ENCODE results near the gene KRTAP4-8. TPM values are rescaled to one million over a fixed set of nuclear protein-coding genes. Genes with fewer than 3 reads are reported as not detected.
"Not testable (repeated sequence)": the region's sequence is repeated elsewhere in the genome, so short reads cannot be mapped to it uniquely, and the experiment has no call there.

The KRTAP4-8 gene
- total RNA-seq, 1 donor from 2014 or later: not detected

GRCh38 chr17:41107941-41108450 lies 10.1 kb upstream of the KRTAP4-8 start:
- FAIRE-seq: no peak
- no peak overlapping the region for H3K4me3 ChIP-seq (ENCODE audit: low read depth, low read length)
- no peaks in the 10 kb centered on the region for H3K27me3 ChIP-seq (ENCODE audit: control insufficient read depth, insufficient read depth, low read length)
- H3K36me3 ChIP-seq (ENCODE audit: control insufficient read depth, insufficient read depth, low read length): no peaks in the 10 kb centered on the region
- peak; percentile 8 for DNase-seq (ENCODE audit: low read depth)
- no peak for TF ChIP-seq CTCF (IDR thresholded peaks at IDR 0.05; ENCODE audit: insufficient read depth, low read length, severe bottlenecking)

GRCh38 chr17:41105347-41105746 lies 7.4 kb upstream of the KRTAP4-8 start, which contains the start of gene KRTAP4-9:
KRTAP4-9 (plus strand) TSS chr17:41105389; CDS start chr17:41105389, 0 bp downstream.
- H3K4me3 ChIP-seq (ENCODE audit: low read depth, low read length); FAIRE-seq; DNase-seq (ENCODE audit: low read depth); H3K36me3 ChIP-seq (ENCODE audit: control insufficient read depth, insufficient read depth, low read length); H3K27me3 ChIP-seq (ENCODE audit: control insufficient read depth, insufficient read depth, low read length): not testable (repeated sequence)

- not testable (repeated sequence) for H3K27me3 ChIP-seq (ENCODE audit: control insufficient read depth, insufficient read depth, low read length); FAIRE-seq; H3K4me3 ChIP-seq (ENCODE audit: low read depth, low read length); H3K36me3 ChIP-seq (ENCODE audit: control insufficient read depth, insufficient read depth, low read length)
- DNase-seq (ENCODE audit: low read depth): peak; percentile 46
These were observed 6.6 kb upstream of the KRTAP4-8 start for GRCh38 chr17:41104386-41105038.

- no peaks in the 10 kb centered on the region for H3K27me3 ChIP-seq (ENCODE audit: control insufficient read depth, insufficient read depth, low read length)
- H3K4me3 ChIP-seq (ENCODE audit: low read depth, low read length): no peak overlapping the region
- FAIRE-seq (no peak), DNase-seq (ENCODE audit: low read depth) (no peak)
- TF ChIP-seq CTCF (IDR thresholded peaks at IDR 0.05; ENCODE audit: insufficient read depth, low read length, severe bottlenecking): no peak
- no peaks in the 10 kb centered on the region for H3K36me3 ChIP-seq (ENCODE audit: control insufficient read depth, insufficient read depth, low read length)
These were observed 6.0 kb upstream of the KRTAP4-8 start for GRCh38 chr17:41103896-41104295.

- Histone ChIP-seq H3K27me3 (ENCODE audit: control insufficient read depth, insufficient read depth, low read length) (no peaks in the 10 kb centered on the region), H3K4me3 (ENCODE audit: low read depth, low read length) (no peak within 1 kb of the TSS), H3K36me3 (ENCODE audit: control insufficient read depth, insufficient read depth, low read length) (no peaks in the 10 kb centered on the region)
- no peak for TF ChIP-seq CTCF (IDR thresholded peaks at IDR 0.05; ENCODE audit: insufficient read depth, low read length, severe bottlenecking)
- FAIRE-seq (no peak), DNase-seq (ENCODE audit: low read depth) (no peak)
These were observed 3.8 kb upstream of the KRTAP4-8 start, which contains the start of gene KRTAP4-16 for GRCh38 chr17:41101586-41102259. KRTAP4-16 (minus strand) TSS chr17:41102209; CDS start chr17:41102209, 0 bp downstream.

GRCh38 chr17:41099682-41100480 lies 1.9 kb upstream of the KRTAP4-8 start:
- DNase-seq (ENCODE audit: low read depth): peak; percentile 93
- H3K36me3 ChIP-seq (ENCODE audit: control insufficient read depth, insufficient read depth, low read length); H3K4me3 ChIP-seq (ENCODE audit: low read depth, low read length); H3K27me3 ChIP-seq (ENCODE audit: control insufficient read depth, insufficient read depth, low read length): not testable (repeated sequence)
- peak; percentile 28 for FAIRE-seq

GRCh38 chr17:41098481-41098880 lies 539 bp upstream of the KRTAP4-8 start:
- H3K27me3 ChIP-seq (ENCODE audit: control insufficient read depth, insufficient read depth, low read length): no peaks in the 10 kb centered on the region
- no peak for TF ChIP-seq CTCF (IDR thresholded peaks at IDR 0.05; ENCODE audit: insufficient read depth, low read length, severe bottlenecking)
- no peak overlapping the region for H3K4me3 ChIP-seq (ENCODE audit: low read depth, low read length)
- DNase-seq (ENCODE audit: low read depth): peak; percentile 78
- FAIRE-seq: no peak
- no peaks in the 10 kb centered on the region for H3K36me3 ChIP-seq (ENCODE audit: control insufficient read depth, insufficient read depth, low read length)
